Measurements from ENCODE around the gene KLC3.

KLC3 gene

GRCh38 chr19:45347570-45348366 is 7.2 kb downstream of the KLC3 start:
- Histone ChIP-seq H3K36me3 (ENCODE audit: control insufficient read depth, insufficient read depth, low read length) (peaks cover 4% of the 10 kb centered on the region), H3K9me3 (ENCODE audit: control insufficient read depth, low read length) (no peaks in the 10 kb centered on the region)

DNA sequence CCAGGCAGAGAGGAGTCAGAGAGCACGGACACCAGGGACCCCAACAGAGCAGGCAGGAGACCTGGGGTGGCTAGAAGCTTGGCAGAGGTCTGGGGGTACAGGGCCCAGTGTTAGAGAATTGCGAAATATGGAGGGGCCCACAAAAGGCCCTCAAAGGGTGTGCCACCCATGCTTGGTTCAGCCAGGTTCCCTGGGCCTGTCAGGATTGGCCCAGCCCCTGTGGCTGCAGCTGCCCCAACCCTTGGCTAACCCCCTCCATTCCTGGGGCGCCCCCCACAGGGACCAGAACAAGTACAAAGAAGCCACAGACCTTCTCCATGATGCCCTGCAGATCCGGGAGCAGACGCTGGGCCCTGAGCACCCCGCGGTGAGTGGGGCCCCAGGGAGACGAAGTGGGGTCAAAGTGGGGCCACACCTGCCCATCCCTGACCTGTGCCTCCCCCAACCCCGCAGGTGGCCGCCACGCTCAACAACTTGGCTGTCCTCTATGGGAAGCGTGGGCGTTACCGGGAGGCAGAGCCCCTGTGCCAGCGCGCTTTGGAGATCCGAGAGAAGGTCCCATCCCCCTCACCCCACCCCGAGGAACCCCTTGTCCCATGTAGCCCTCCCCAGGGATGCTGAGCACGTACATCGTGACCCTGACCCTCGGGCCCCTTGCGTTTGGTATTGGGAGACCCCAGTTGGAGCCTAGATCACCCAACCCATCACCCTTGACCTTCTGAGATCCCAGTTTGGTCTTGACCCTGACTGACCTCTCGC is 8.0 kb downstream of the KLC3 start:
- Histone ChIP-seq H3K4me1 (ENCODE audit: control insufficient read depth, insufficient read depth, low read length, poor library complexity, severe bottlenecking) (no peaks in the 10 kb centered on the region), H3K36me3 (ENCODE audit: control insufficient read depth, insufficient read depth, low read length) (peaks cover 4% of the 10 kb centered on the region), H3K27ac (ENCODE audit: insufficient read depth, low read length, poor library complexity, severe bottlenecking) (no peak overlapping the region), H3K9me3 (ENCODE audit: control insufficient read depth, low read length) (no peaks in the 10 kb centered on the region), H3K27me3 (replicated peaks; ENCODE audit: control insufficient read depth, insufficient read depth, low read length, poor library complexity, severe bottlenecking) (peaks cover 6% of the 10 kb centered on the region), H3K4me3 (ENCODE audit: insufficient read depth, low read depth, low read length, poor library complexity, severe bottlenecking) (no peak overlapping the region)
- no peak for DNase-seq

More at GRCh38 chr19:45347570-45348366, 7.2 kb downstream of the KLC3 start:
- no peak for DNase-seq
- no peaks in the 10 kb centered on the region for H3K4me1 ChIP-seq (ENCODE audit: control insufficient read depth, insufficient read depth, low read length, poor library complexity, severe bottlenecking)
- H3K27me3 ChIP-seq (replicated peaks; ENCODE audit: control insufficient read depth, insufficient read depth, low read length, poor library complexity, severe bottlenecking), result peaks cover 6% of the 10 kb centered on the region
- H3K27ac ChIP-seq (ENCODE audit: insufficient read depth, low read length, poor library complexity, severe bottlenecking), result no peak overlapping the region
- no peak overlapping the region for H3K4me3 ChIP-seq (ENCODE audit: insufficient read depth, low read depth, low read length, poor library complexity, severe bottlenecking)

GRCh38 chr19:45349126-45349415 is 8.5 kb downstream of the KLC3 start:
- Histone ChIP-seq H3K27ac (ENCODE audit: insufficient read depth, low read length, poor library complexity, severe bottlenecking) (no peak overlapping the region), H3K4me1 (ENCODE audit: control insufficient read depth, insufficient read depth, low read length, poor library complexity, severe bottlenecking) (no peaks in the 10 kb centered on the region), H3K4me3 (ENCODE audit: insufficient read depth, low read depth, low read length, poor library complexity, severe bottlenecking) (no peak overlapping the region), H3K36me3 (ENCODE audit: control insufficient read depth, insufficient read depth, low read length) (peaks cover 4% of the 10 kb centered on the region), H3K9me3 (ENCODE audit: control insufficient read depth, low read length) (no peaks in the 10 kb centered on the region), H3K27me3 (replicated peaks; ENCODE audit: control insufficient read depth, insufficient read depth, low read length, poor library complexity, severe bottlenecking) (peaks cover 6% of the 10 kb centered on the region)
- DNase-seq, result no peak

DNA sequence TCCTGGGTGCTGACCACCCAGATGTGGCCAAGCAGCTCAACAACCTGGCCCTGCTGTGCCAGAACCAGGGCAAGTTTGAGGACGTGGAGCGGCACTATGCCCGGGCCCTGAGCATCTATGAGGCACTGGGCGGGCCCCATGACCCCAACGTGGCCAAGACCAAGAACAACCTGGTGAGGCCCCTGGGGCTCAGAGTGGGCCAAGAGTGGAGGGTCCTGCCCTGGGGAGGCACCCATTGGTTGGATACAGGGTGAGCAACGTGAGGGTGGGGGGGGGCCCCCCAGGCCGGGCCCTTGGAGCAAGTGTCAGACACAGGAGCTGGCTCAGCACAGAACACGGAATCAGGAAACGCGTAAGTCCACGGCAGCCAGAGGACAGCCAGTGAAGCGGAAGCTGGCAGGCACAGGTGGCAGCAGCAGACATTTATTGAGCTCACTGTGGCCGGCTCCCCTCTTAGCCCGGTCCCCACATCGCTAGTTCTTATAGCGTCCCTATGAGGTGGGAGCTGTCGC is 8.9 kb downstream of the KLC3 start:
- Histone ChIP-seq H3K27ac (ENCODE audit: insufficient read depth, low read length, poor library complexity, severe bottlenecking) (no peak overlapping the region), H3K36me3 (ENCODE audit: control insufficient read depth, insufficient read depth, low read length) (peaks cover 4% of the 10 kb centered on the region), H3K4me3 (ENCODE audit: insufficient read depth, low read depth, low read length, poor library complexity, severe bottlenecking) (no peak overlapping the region), H3K27me3 (replicated peaks; ENCODE audit: control insufficient read depth, insufficient read depth, low read length, poor library complexity, severe bottlenecking) (peaks cover 6% of the 10 kb centered on the region), H3K4me1 (ENCODE audit: control insufficient read depth, insufficient read depth, low read length, poor library complexity, severe bottlenecking) (no peaks in the 10 kb centered on the region), H3K9me3 (ENCODE audit: control insufficient read depth, low read length) (no peaks in the 10 kb centered on the region)
- DNase-seq, result no peak

GRCh38 chr19:45350477-45351058 is 10.0 kb downstream of the KLC3 start:
- Histone ChIP-seq H3K4me1 (ENCODE audit: control insufficient read depth, insufficient read depth, low read length, poor library complexity, severe bottlenecking) (no peaks in the 10 kb centered on the region), H3K36me3 (ENCODE audit: control insufficient read depth, insufficient read depth, low read length) (peaks cover 4% of the 10 kb centered on the region), H3K9me3 (ENCODE audit: control insufficient read depth, low read length) (no peaks in the 10 kb centered on the region), H3K27ac (ENCODE audit: insufficient read depth, low read length, poor library complexity, severe bottlenecking) (no peak overlapping the region), H3K27me3 (replicated peaks; ENCODE audit: control insufficient read depth, insufficient read depth, low read length, poor library complexity, severe bottlenecking) (peaks cover 6% of the 10 kb centered on the region), H3K4me3 (ENCODE audit: insufficient read depth, low read depth, low read length, poor library complexity, severe bottlenecking) (no peak overlapping the region)
- DNase-seq, result no peak

- no peak overlapping the region for H3K27ac ChIP-seq (ENCODE audit: insufficient read depth, low read length, poor library complexity, severe bottlenecking)
- H3K4me1 ChIP-seq (ENCODE audit: control insufficient read depth, insufficient read depth, low read length, poor library complexity, severe bottlenecking), result no peaks in the 10 kb centered on the region
- no peak for DNase-seq
- no peak overlapping the region for H3K4me3 ChIP-seq (ENCODE audit: insufficient read depth, low read depth, low read length, poor library complexity, severe bottlenecking)
- no peaks in the 10 kb centered on the region for H3K9me3 ChIP-seq (ENCODE audit: control insufficient read depth, low read length)
- H3K27me3 ChIP-seq (replicated peaks; ENCODE audit: control insufficient read depth, insufficient read depth, low read length, poor library complexity, severe bottlenecking), result peaks cover 1% of the 10 kb centered on the region
- H3K36me3 ChIP-seq (ENCODE audit: control insufficient read depth, insufficient read depth, low read length), result peaks cover 4% of the 10 kb centered on the region
These were observed 10.9 kb downstream of the KLC3 start for GRCh38 chr19:45351401-45351952.

DNA sequence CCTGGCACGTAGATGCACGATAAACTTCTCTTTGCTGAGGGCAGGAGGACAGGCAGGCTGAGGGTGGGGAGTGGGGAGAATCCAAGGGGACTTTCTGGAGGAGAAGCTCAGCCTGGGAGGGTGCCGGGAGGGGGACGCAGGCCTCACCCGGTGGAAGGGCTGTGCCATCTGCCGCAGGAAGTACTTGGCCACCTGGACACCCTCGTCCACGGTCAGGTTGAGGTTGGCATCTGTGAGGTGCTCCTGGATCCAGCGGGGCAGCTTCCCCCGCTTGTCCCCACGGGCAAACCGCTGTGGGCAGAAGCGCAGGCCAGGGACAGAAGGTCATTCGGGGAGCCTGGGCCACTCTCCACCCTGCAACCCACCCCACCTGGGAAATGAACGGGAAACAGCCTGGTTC is 11.5 kb downstream of the KLC3 start:
- no peak overlapping the region for H3K27ac ChIP-seq (ENCODE audit: insufficient read depth, low read length, poor library complexity, severe bottlenecking)
- H3K4me1 ChIP-seq (ENCODE audit: control insufficient read depth, insufficient read depth, low read length, poor library complexity, severe bottlenecking), result no peaks in the 10 kb centered on the region
- H3K9me3 ChIP-seq (ENCODE audit: control insufficient read depth, low read length), result no peaks in the 10 kb centered on the region
- H3K4me3 ChIP-seq (ENCODE audit: insufficient read depth, low read depth, low read length, poor library complexity, severe bottlenecking), result no peak overlapping the region
- peaks cover 4% of the 10 kb centered on the region for H3K36me3 ChIP-seq (ENCODE audit: control insufficient read depth, insufficient read depth, low read length)
- DNase-seq, result no peak
- H3K27me3 ChIP-seq (replicated peaks; ENCODE audit: control insufficient read depth, insufficient read depth, low read length, poor library complexity, severe bottlenecking), result no peaks in the 10 kb centered on the region

GRCh38 chr19:45352471-45352870 is 11.9 kb downstream of the KLC3 start:
- H3K4me3 ChIP-seq (ENCODE audit: insufficient read depth, low read depth, low read length, poor library complexity, severe bottlenecking), result no peak overlapping the region
- no peak for DNase-seq
- no peak overlapping the region for H3K27ac ChIP-seq (ENCODE audit: insufficient read depth, low read length, poor library complexity, severe bottlenecking)
- no peaks in the 10 kb centered on the region for H3K27me3 ChIP-seq (replicated peaks; ENCODE audit: control insufficient read depth, insufficient read depth, low read length, poor library complexity, severe bottlenecking)
- H3K9me3 ChIP-seq (ENCODE audit: control insufficient read depth, low read length), result no peaks in the 10 kb centered on the region
- no peaks in the 10 kb centered on the region for H3K4me1 ChIP-seq (ENCODE audit: control insufficient read depth, insufficient read depth, low read length, poor library complexity, severe bottlenecking)
- peaks cover 4% of the 10 kb centered on the region for H3K36me3 ChIP-seq (ENCODE audit: control insufficient read depth, insufficient read depth, low read length)

- no peaks in the 10 kb centered on the region for H3K9me3 ChIP-seq (ENCODE audit: control insufficient read depth, low read length)
- H3K4me1 ChIP-seq (ENCODE audit: control insufficient read depth, insufficient read depth, low read length, poor library complexity, severe bottlenecking), result no peaks in the 10 kb centered on the region
- H3K27me3 ChIP-seq (replicated peaks; ENCODE audit: control insufficient read depth, insufficient read depth, low read length, poor library complexity, severe bottlenecking), result no peaks in the 10 kb centered on the region
- no peak overlapping the region for H3K27ac ChIP-seq (ENCODE audit: insufficient read depth, low read length, poor library complexity, severe bottlenecking)
- H3K36me3 ChIP-seq (ENCODE audit: control insufficient read depth, insufficient read depth, low read length), result peaks cover 4% of the 10 kb centered on the region
- no peak for DNase-seq
- no peak overlapping the region for H3K4me3 ChIP-seq (ENCODE audit: insufficient read depth, low read depth, low read length, poor library complexity, severe bottlenecking)
These were observed 12.6 kb downstream of the KLC3 start for GRCh38 chr19:45352914-45353796.

Measured in effector memory CD4-positive, alpha-beta T cell (primary cell).